GM12891 (cell line): Measurements from ENCODE around the gene INO80.

Experiments used
- DNase-seq: peaks from one replicate; pipeline ENCODE4 v3.0.0; 2011; ENCODE audit warnings: low spot score; ENCODE audit not compliant: insufficient read length
- FAIRE-seq: peaks from 2 replicates; lab custom pipeline; 2011; peaks lifted over from hg19 to GRCh38; lab: Jason Lieb, UNC
- PAX5 ChIP-seq: IDR thresholded peaks from 2 replicates; pipeline ENCODE4 v1.6.1; 2011; ENCODE audit warnings: low read length, moderate library complexity, mild to moderate bottlenecking; ENCODE audit not compliant: insufficient read depth, severe bottlenecking
- POLR2A ChIP-seq: IDR thresholded peaks from 2 replicates; pipeline ENCODE4 v1.6.1; 2011; ENCODE audit warnings: low read depth, low read length, control low read depth
- POLR2AphosphoS5 ChIP-seq: IDR thresholded peaks from 2 replicates; pipeline ENCODE4 v1.6.1; 2011; ENCODE audit warnings: low read depth, low read length, control low read depth
- POU2F2 ChIP-seq: IDR thresholded peaks from 2 replicates; pipeline ENCODE4 v1.6.1; 2011; ENCODE audit warnings: low read depth, mild to moderate bottlenecking, control low read depth, low read length, moderate library complexity
- SPI1 ChIP-seq: IDR thresholded peaks from 2 replicates; pipeline ENCODE4 v1.6.1; 2011; ENCODE audit warnings: low read depth, low read length, control low read depth
- TAF1 ChIP-seq: IDR thresholded peaks from 2 replicates; pipeline ENCODE4 v1.6.1; 2011; ENCODE audit warnings: low read depth, low read length, control low read depth

The INO80 gene

DNA sequence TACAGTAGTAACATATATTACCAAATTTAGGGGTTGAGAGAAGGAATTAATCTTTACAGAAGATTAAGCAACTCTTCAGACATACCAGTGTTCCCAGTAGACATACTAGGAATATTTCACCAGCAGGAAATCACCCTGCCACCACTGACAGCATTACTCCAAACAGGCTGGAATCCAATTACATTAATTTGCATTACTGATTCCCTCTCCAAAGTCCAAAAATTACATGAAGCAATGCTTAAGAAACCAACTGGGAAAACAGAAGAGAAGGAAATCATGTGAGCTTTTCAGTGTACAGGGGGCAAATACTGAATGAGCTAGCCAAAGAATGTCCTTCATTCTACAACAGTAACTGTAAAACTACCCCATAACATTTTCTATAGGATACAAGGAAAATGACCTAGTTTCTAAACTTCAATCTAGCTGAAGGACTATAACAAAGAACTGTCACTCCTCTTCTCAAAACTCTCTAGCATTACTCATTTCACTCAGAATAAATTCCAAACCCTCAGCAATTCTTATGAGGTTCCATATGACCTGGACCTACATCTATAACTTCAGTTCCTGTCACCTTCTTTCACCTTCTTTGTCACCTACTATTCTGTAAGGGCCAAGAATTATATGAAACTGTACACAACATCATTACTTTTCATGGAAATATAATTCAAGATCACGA lies 72.7 kb downstream of the INO80 start:
- no peak for TF ChIP-seq POLR2AphosphoS5
- TF ChIP-seq TAF1, result no peak
- no peak for TF ChIP-seq SPI1
- FAIRE-seq (no peak), DNase-seq (no peak)

DNA sequence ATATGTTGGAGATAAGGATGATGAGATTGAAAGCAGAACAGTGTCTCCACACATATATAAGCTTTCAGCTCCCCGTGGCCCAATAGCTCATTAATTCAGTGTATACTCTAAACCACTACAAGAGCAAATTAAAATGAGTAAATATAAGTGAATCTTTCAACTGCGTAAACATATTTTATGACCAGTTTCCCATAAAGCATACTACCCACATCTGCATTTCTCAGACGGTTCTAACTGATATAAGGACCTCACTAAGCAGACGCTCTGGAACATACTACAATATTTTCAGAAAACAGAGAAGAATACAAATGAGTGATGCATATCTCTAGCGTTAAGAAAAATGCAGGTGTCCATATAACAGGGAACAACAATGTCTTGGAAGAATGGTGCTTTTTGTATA lies 73.2 kb downstream of the INO80 start:
- TF ChIP-seq POU2F2 (no peak), TAF1 (no peak), POLR2AphosphoS5 (no peak), SPI1 (no peak), PAX5 (no peak), POLR2A (no peak)
- DNase-seq (no peak), FAIRE-seq (no peak)

DNA sequence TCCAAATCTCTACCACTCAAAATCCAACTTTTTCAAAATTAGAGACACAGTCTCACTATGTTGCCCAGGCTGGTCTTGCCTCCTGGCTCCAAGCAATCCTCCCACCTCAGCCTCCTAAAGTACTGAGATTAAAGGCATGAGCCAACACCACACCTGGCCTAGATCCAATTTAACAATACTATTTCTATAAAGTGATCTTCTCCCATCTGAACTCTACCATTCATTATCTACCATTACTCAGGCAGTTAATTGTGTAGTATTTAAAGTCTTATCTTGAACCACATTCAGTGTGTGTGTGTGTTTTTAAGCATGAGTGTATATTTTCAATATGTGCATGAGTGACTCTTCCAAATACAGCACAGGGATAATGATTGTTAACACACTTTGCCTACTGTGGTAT lies 77.0 kb downstream of the INO80 start:
- DNase-seq (no peak), FAIRE-seq (peak; percentile 5)
- TF ChIP-seq POU2F2 (no peak), POLR2AphosphoS5 (no peak), SPI1 (no peak), PAX5 (no peak), POLR2A (no peak)

DNA sequence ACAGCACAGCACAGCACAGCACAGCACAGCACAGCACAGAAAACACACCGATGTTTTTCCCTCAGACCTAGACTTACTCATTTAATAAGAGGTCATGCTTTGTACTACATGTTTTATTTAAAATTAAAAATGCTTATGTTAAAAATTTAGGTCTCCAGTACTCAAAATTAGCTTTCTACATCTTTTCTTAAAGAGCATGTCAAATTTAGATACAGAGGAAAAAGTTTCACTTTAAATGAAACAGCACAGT lies 84.1 kb downstream of the INO80 start:
- DNase-seq (no peak), FAIRE-seq (no peak)
- TF ChIP-seq PAX5 (no peak), TAF1 (no peak), SPI1 (no peak), POU2F2 (no peak)

DNA sequence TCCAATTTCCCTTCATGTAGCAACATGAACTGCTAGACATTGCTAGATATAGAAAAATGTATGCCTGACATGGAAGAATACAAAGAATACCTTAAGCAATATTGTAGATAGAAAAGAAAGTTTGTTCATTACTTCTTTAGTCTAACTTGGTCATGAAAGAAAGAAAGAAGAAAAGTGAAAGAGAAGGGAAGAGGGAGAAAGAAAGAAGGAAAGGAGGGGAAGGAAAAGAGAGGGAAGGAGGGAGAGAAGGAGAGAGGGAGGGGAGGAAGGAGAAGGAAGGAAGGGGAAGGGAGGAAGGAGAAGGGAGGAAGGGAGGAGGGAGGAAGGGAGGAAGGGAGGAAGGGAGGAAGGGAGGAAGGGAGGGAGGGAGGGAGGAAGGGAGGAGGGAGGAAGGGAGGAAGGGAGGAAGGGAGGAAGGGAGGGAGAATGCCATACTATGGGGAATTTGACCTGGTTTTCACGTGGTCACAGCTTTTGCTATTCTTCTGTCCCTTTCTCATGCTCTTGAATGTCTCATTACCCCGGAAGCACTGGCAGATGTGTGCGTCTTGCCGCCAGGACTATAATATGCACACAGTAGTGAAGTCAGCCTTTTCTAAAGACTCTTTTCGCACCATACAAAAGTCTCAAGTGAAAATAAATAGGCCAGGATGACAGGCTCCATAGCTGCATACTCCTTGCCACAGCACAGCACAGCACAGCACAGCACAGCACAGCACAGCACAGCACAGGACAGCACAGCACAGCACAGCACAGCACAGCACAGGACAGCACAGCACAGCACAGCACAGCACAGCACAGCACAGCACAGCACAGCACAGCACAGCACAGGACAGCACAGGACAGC lies 84.6 kb downstream of the INO80 start:
- FAIRE-seq (no peak), DNase-seq (no peak)
- TF ChIP-seq POLR2A, result no peak
- TF ChIP-seq TAF1, result no peak
- no peak for TF ChIP-seq POLR2AphosphoS5
- TF ChIP-seq SPI1, result no peak
- TF ChIP-seq POU2F2, result no peak
- no peak for TF ChIP-seq PAX5

DNA sequence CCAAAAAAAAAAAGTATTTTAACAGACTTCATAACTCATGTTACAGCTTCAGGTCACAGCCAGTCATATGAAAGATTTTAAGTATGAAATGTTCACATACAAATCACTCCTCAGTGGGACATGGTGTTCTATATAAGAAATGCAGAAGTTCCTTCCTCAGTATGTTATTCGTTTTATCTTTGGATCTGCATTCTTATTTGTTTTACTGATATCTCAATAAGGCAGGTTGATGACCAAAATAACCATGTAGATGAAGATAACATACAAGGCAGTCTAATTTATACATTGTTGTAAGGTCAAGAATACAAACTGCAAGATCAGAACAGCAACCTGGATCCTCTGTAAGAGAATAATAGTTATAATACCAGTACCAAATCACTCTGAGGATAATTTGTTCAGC lies 87.2 kb downstream of the INO80 start:
- FAIRE-seq (no peak), DNase-seq (no peak)
- no peak for TF ChIP-seq POLR2A
- TF ChIP-seq POU2F2, result no peak
- no peak for TF ChIP-seq PAX5
- no peak for TF ChIP-seq TAF1
- TF ChIP-seq SPI1, result no peak
- no peak for TF ChIP-seq POLR2AphosphoS5

DNA sequence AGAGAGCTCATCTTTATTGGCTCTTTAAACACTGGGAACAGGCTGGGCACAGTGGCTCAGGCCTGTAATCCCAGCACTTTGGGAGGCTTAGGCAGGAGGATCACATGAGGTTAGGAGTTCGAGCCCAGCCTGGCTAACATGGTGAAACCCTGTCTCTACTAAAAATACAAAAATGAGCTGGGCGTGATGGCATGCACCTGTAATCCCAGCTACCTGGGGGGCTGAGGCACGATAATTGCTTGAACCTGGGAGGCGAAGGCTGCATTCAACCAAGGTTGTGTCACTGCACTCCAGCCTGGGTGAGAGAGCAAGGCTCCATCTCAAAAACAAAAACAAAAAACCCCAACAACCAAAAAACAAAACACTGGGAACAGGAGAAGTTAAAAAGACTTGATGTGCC lies 90.7 kb downstream of the INO80 start:
- DNase-seq (no peak), FAIRE-seq (no peak)
- no peak for TF ChIP-seq PAX5
- no peak for TF ChIP-seq TAF1
- no peak for TF ChIP-seq POLR2A
- TF ChIP-seq SPI1, result no peak
- no peak for TF ChIP-seq POU2F2
- TF ChIP-seq POLR2AphosphoS5, result no peak

DNA sequence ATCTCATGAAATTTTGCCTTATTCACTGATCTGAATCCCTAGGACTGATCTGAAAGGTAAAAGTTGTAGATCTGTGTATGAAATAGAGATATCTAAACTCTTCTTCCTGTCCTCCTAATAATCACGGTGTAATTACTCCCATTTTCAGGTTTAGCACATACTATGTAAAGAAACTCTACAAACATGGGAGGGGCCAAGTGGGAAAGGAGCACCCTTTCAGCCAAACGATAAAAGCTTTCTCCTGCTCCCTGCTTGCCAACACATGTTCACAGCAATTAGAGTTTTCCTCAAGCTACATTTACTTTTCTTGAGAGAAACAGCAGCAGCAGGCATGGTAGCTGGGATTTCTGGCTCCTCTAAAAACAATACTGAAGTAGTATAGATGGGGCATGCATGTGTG lies 91.2 kb downstream of the INO80 start:
- DNase-seq (no peak), FAIRE-seq (no peak)
- TF ChIP-seq POLR2AphosphoS5 (no peak), PAX5 (no peak), POLR2A (no peak), POU2F2 (no peak), SPI1 (no peak), TAF1 (no peak)

DNA sequence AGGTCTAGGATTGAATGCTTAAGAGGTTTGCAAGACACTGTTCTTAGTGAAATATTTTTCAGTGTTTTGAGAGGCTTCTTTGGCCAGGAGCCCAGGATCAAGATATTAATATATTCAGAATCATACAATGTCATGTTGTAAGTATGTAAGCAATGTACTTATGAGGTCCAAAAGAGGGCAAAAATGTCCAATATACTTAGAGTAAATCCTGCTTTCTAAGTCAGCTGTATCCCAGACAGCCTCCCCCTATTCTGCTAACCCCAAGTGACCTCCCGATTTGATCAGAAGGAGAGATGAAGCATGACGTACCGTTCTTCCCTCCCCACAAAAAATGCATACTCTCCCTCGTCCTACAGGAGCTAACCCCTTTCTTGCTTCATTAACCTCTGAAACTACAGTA lies 91.9 kb downstream of the INO80 start:
- DNase-seq (no peak), FAIRE-seq (no peak)
- TF ChIP-seq POLR2AphosphoS5 (no peak), POU2F2 (no peak), TAF1 (no peak), PAX5 (no peak), SPI1 (no peak), POLR2A (no peak)

DNA sequence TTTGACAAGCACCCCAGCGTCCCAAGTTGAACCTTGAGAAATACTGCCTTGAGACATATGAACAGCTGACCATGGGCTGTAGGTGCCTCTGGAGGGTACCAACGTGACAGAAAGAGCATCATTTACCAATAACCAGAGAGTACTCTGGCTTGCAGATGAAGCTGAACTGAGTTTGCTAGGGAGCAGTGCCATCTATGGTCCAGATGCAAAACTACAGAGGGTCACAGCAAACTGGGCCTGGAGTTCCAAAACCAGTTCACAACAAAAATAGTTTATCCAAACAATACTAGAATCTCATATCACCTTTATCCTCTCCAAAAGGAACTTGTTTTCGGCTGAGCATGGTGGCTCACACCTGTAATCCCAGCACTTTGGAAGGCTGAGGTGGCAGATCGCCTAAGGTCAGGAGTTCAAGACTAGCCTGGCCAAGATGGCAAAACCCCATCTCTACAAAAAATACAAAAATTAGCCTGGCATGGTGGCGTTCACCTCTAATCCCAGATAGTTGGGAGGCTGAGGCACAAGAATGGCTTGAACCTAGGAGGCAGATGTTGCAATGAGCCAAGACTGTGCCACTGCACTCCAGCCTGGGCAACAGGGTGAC lies 93.5 kb downstream of the INO80 start:
- TF ChIP-seq POLR2A, result no peak
- TF ChIP-seq TAF1, result no peak
- no peak for TF ChIP-seq POLR2AphosphoS5
- TF ChIP-seq PAX5, result no peak
- no peak for TF ChIP-seq POU2F2
- no peak for TF ChIP-seq SPI1
- peak; percentile 11 for DNase-seq
- FAIRE-seq, result peak; percentile 87
